GM18907 (cell line): ENCODE data around the gene DPH6.

Experiments
- ATAC-seq: cut with Tn5 transposase; IDR thresholded peaks from one replicate; pipeline ENCODE4 v1.9.1; 2021; ENCODE audit warnings: mild to moderate bottlenecking, moderate library complexity; ENCODE audit not compliant: unreplicated experiment

The DPH6 gene

DNA sequence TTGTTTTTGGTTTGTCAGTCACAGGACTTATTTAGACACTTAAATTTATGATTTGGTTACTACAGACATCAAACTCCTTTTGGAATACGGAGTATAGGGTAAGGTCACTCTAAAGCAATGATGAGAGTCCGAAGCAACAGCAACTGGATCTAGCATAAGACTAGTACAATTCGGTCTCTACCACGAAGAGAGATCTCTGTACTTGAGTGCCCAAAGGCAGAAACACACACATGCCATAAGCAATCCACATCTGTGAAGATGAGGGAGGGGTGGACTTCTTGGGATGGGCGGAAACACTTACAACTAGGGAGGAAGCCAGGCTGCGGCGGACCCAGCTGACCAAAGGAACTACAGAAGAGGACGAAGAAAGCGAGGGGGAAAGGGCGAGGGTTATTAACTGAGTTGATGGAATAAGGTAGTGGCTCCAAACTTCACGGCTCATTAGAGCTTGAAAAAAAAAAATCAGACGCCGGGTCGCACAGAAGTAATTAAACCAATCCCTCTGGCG lies 595 bp downstream of the DPH6 start:
- ATAC-seq, result peak; percentile 34

DNA sequence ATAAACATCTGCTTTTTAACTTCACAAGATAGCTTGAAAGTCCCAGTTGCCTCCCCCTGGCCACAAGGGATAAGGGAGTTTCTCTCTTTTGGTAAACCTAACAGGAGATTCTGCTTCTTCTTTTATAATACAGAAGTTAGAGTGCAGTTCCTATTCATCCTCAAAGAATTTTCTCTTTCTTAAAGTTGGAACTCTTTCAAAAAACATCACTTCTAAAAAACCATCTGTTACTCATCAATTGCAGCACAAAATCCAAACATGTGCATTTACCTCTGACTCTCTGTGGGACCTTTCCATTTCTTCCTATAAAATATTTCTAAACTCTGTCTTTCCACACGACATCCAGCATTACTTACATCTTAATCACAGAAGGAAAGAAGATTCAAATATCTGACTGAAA lies 5.1 kb downstream of the DPH6 start:
- no peak for ATAC-seq

DNA sequence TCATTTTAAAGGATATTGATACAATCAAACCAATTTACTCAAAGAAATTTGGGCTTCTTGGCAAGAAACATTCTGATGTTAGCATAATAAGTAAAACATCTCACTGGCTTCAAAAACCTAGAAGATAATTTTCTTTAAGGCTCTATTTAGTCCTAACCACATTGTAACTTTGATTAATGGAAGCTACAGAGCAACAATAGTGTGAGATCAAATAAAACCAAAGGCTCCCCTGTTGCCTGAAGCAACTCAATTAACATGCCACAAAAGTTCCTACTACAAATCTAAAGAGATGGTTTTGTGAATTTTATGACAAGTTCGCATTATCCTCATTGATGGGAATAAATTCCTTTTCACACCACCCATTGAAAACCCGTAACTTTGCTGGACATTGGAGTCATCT lies 5.9 kb downstream of the DPH6 start:
- no peak for ATAC-seq

DNA sequence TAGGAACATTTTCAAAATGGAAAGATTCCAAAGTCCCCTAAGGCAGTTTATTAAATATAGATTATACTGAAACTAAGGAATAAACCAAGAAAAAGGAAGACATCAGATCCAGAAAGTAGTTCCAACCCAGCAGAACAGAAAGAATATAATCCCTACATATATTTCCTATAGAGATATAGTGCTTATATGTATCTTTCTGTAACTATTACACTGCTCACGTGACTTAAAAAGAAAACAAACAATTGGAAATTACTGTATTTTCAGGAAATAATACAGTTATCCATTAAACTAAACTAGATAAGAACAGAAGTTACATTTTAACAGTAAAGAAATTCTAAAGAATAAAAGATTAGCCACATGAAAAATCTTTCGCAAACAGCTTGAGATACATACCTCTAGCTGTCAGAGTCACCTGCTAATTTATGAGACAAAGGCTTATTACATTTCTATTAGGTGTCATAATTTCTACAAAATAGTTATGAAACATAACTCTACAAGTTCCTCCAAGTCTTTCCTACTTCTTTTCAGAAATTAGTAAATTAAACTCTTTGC lies 10.5 kb downstream of the DPH6 start:
- ATAC-seq, result no peak

DNA sequence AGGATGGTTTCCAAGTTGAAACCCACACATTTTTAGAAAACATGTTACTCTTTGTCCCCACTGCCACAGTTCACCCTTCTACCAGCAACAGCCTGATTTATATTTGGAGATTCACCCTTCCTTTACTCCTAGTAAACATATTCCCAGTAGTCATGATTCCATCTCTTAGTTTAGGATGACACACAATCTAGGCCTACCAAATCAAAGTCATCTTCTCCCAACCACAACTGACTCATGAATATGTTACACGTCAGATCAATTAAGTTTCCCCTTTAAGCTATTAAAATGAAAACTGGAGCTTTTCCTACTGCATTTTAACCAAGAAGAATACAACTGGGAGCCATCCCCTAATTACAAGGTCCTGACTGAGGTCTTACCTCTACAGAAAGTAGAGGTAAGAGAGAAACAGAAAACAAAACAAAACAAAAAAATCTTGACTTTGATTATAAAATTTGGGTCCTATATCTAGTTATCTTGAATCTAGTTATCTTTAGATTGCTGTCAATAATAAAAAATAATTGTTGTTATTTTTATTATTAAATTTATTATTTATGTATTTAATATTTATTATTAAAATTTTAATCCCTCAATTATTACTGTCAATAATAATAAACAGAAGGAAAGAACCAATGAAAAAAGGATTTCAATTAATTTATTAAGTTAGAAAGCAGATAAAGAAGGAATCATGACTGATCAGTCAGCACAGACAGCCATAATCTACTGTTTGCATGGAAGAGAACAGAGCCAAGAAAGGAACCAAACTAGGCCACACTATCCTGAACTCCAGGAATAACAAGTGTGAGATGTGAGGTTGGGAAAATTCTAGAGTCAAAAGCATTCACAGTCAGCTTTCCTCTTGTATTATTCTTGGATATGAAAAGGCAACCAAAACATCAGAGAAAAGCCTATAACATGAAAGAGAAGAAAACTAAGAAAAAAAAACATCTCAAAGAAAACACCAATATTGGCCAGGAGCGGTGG lies 12.5 kb downstream of the DPH6 start:
- ATAC-seq, result no peak

DNA sequence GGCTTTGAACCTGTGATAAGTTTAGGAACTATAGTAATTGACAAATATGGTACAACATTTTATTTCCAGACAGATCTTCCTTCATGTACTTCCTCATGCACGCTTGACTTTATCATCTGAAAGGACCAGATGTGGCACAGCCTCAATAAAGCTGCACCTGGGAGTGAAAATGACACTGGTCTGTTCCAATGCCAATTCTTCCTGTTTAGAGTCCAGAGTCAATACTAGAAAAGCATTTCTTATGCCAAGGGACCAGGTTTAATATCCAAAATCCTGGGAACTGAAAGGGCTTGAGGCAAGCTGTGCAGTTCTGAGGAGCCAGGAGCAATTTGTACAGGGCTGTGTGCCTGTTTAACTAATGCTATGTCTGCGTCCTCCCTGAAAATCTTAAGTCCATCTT lies 15.3 kb downstream of the DPH6 start:
- ATAC-seq, result no peak

DNA sequence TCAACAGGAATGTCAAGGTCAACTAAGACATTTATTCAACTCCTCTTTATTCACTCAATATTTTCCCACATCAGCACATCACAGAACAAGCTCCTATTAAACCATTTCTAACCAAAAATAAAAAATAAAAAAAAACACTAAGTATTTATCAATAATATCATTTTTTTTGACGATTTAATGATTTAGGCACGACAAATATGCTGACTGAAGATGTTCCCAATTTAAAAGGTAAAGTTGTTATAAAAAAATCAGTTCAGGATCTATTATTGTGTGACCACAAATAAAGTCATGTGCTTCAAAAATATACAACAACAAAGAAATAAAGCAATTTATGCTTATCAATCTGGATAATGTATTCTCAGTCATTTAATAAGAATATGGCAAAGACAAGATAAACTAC lies 16.2 kb downstream of the DPH6 start:
- no peak for ATAC-seq

DNA sequence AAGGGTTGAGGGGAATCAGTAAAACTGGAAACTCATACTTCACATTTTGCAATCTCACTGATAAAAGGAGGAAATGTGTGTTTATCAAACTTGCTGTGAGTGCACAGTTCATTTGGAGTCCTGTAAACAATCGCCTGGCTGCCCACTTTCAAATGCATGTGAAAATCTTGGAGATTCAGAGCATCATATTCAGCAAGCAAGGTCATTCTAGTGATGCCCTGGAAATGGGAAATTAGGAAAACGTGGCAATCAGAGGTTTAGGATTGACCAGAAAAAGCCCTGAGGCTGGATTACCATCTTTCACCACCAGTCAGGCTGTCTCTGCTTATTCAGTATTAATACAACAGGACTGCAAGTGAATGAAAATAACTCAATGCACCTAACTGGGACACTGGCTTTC lies 23.9 kb downstream of the DPH6 start:
- ATAC-seq, result no peak

DNA sequence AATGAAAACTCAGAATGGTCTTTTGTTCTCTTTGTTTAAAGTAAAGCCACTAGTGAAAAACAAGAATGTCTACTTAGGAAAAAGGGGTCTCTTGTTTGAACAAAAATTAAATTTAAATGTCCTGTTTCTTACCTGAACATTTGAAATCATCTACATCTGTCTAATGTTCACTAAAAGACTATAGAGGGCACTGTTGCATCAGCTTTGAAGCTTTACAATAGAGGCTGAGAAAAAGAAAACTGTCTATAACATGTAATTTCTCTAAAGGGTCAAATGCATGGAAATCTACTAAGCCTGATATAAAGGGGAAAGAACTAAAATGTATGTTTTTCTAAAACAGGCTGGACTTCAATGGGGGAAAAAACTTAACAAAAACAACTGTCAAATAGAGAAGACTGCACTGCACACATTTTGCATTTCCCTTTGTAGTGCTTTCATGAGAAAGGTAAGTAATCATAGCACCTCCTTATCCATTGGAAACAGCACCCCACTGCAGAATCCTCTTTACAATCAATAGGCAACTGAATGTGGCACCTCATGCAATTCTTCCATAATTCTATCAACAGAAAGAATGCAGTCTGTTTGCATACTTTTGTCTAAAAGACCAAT lies 26.3 kb downstream of the DPH6 start:
- peak; percentile 74 for ATAC-seq

DNA sequence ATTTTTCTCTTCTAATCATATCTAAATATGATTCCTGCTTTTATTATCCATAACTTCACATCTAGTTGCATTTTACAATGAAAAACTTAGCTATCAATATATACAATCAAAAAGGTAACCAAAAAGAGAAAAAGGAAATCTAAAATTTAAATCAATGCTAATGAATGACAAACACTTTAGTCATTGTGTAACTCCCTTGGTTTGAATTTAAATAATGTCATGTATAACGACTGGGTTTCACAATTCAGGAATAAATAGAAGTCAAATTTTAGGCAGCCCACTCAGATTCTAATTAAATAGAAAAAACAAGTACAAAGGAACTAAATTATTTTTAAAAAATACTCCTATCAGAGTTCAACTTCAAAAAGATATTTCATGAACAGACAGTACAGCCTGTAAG lies 26.9 kb downstream of the DPH6 start:
- ATAC-seq, result no peak

DNA sequence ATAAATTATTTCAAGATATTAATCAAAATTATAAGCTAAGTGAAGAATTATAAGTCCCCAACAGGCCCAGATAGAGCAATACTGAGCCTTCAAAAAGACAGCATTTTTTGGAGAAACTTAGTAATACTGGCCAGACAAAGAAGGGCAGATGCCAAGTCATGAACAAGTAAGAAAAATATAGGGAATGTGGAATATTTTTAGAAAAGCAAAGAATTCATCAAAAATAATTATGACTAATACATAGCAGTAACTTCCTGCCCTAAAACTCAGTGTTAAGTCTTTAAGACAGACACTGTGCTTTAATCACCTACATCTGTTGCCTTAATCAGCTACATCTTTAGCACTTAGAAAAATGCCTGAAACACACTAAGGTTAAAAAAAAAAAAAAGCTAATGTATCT lies 31.2 kb downstream of the DPH6 start:
- no peak for ATAC-seq

DNA sequence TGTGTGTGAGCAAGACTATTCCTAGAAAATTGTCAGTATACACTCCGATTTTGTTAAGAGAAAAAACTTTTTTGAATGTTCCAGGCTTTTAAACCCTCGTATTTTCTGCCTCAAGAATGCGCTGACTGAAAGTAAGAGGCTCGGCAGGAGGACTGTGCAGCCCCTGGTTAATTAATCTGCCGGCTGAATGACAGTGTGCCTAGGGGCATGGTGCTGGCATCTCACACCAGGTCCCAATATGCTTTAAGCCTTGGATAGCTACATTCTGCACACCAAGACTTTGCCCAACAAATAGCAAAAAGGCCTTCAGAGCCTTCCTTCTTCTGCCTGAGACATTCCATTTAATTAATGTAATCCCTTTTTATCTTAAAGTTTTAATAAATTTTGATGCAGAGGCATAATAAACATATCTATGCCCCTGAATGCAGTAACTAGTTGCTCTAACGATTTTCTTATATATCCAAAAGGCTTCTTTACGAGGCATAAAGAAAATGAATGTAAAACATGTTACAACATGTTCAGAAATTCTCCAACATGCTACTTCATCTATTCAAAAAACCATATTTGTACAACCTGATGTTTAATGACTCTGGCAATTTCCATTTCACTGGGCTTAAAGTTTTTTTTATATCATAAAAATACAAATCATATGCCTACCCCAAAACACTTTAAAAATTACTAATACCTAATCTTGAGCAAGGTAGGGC lies 37.9 kb downstream of the DPH6 start:
- ATAC-seq, result no peak

DNA sequence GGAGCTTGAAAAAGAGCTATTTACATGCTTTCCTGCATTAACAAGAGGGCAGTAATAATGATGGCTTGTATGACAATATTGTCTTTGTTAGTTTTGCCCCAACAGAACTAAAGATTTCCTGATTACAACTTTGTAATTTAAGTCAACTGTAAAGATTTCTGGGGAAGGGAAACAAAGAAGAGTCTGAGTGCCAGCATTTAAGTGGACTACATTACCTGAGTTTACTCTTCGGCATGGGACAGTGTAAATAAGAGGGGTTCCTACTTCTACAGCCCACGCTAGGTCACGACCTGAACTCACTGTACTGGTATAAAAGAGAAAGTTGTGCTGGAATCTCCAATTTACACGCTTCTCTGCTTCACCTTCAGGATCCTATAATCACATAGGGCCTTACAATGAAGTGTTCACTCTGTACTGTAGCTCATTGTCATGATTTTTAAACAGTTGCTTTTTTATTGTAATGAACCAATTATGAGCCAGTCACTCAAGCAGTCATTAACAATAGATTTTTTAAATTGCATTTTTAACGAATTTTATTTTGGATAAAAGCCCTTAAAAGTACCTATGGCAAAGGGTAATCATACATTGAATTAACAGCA lies 39.6 kb downstream of the DPH6 start:
- ATAC-seq, result no peak

DNA sequence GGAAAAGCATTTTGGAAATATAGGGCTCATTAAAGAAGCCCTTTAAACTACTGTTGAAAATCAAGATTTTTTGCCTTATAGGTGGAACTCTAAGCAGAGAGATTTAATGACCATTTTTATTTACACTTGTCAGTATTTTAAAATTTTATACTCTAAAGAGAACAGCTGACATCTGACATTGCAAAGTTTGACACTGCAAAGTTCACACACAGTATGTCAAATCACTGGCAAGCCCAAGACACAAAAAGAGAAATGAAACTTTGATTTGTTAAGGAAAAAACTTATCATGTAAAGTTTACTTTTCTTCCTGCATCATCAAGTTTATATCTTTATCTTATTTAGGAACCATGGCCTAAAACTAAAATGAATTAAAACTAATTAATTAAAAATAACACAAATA lies 40.2 kb downstream of the DPH6 start:
- ATAC-seq, result no peak

DNA sequence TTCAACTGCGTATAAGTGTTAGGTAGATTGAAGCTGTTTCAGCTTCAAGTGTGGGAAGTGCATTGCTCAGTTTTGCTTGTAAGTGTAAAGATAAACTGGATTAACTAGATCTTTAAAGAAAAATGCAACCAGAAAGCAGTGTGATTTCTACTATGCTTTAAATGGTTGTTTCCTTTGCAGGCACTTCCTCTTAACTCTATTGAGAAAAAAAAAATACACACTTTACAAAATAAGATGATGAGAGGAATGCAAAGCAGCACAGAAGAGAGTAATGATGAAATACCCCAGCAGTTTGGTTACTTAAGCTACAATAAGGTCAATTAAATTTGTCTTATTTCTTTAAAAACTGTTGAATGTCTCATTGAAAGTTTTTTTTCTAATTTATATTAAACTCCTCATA lies 40.8 kb downstream of the DPH6 start:
- no peak for ATAC-seq

DNA sequence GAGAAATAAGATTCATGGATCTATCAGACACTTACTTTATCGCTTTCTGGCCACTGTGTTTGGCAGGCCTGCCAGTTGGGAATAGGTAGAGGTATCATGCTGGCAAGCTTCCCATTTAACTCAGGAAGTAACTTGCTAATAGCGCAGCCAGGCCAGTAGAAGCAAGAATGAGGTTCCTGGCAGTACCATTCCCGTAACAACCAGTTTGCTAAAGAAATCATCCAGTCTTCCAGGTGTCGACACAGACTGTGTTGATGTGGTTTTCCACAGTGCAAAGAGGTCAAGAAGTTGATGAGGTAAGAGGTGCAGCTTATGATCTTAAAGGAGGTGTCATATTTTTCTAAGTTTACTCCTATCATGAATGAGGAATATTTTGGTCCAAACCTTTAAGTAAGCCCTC lies 46.2 kb downstream of the DPH6 start:
- no peak for ATAC-seq

DNA sequence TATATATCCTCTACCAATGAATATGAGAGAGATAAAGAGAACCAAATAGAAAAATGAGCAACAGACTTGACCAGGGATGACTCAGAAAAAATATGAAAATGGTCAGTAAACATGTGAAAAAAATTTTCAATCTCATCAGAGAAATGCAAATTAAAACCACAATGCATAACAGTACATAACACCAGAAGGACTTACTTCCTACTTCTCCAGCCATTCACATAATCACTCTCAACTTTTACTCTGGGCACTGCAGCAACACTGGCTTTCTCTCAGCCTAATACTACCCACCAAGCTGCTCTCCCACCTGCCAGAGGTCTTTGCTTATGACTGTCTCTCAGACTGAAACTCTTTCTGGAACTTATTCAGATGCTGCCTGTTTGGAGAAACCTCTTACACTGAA lies 49.4 kb downstream of the DPH6 start:
- ATAC-seq, result peak; percentile 99

DNA sequence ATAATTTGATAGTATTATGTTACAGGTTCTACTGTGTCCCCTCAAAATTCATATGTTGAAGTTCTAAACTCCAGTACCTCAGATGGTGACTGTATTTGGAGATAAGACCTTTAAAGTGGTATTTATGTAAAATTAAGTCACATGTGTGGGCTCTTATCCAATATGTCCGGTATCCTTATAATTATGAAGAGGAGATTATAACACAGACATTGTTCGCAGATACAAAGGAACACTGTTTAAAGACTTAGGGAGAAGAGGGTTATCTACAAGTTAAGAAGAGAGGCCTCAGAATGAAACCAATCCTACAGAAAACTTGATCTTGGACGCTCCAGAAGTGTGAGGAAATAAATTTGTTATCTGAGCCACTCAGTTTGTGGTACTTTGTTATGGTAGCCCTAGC lies 50.9 kb downstream of the DPH6 start:
- ATAC-seq, result no peak

DNA sequence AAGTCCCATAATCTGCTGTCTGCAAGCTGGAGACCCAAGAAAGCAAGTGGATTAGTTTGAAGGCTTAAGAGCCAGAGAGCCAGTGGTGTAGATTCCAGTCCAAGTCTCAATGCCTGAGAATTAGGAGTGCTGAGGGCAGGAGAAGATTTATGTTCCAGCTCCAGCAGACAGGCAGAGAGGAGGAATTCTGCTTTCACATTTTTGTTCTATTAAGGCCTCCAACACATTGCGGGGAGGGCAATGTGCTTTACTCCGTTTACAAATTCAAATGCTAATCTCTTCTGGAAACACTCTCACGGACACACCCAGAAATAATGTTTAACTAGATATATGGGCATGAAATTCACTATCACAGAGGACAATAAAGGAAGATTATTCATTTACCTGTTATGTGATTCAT lies 54.0 kb downstream of the DPH6 start:
- no peak for ATAC-seq

DNA sequence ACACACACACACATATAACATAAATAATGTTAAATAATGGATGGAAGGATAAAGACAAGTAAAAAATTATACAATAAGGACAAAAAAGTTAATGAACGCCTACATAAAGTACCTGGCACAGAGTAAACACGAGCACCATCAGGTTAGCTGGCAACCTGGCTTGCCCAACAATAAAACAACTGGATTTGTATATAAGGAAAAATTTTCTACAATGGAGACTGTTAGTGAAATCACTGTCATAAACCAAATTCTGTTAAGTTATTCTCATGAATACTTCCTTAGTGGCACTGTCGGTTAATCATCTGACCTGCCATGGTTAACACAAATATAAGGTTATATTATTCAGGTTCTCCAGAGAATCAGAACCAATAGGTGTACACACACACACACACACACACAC lies 54.8 kb downstream of the DPH6 start:
- ATAC-seq, result no peak

DNA sequence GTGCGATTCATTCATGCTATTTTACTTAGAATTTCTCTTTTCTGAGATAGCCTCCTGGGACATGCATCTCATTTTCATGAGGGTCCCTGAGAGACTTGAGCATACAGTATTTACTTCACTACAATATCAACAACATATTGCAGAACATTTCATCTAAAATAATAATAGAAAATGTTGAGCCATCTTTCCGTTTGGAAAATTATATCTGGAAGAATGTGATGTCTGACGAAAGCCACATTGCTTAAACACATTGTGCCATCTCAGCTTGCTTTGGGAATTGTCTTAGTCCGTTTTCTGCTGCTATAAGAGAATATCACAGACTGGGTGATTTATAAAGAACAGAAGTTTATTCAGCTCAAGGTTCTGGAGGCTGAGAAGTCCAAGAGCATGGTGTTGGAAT lies 55.5 kb downstream of the DPH6 start:
- no peak for ATAC-seq
